Naive thymus-derived CD8-positive, alpha-beta T cell (primary cell): ENCODE results near the gene LEKR1. TPM values are rescaled to one million over a fixed set of nuclear protein-coding genes. Genes with fewer than 3 reads are reported as not detected.
A peak's percentile ranks its signal among the peaks of the same experiment; 100 is the strongest.

Experiments
- ATAC-seq, 2 donors: fragments of 150-1000 bp; cut with Tn5 transposase in 1 of 2; sonication (Bioruptor Pico), chemical (Tn5 transposase) in 1 of 2; 1 replicate in 1 of 2; 2 replicates in 1 of 2; pipeline ENCODE4 v1.10.0; 2021; ENCODE audit warnings: mild to moderate bottlenecking in 2 of 2, moderate library complexity in 2 of 2
- POLR2A ChIA-PET: fragments of 350-600 bp; sonication (Branson Sonifier 250); formaldehyde crosslinking; loops from one replicate; lab custom pipeline; 2021; ENCODE audit warnings: antibody characterized with exemption; lab: Charles Lee
- DNase-seq, 10 donors: peaks; one replicate each; pipeline versions ENCODE4 v3.0.0 to v3.0.0-alpha.2; 2020 to 2022
- H3K27ac Mint-ChIP-seq, 10 donors: one replicate each; pipeline ENCODE4 v1.8.0; 2020 to 2022; ENCODE audit warnings: mild to moderate bottlenecking in 10 of 10, mixed read lengths in 10 of 10, moderate library complexity in 4 of 10, inconsistent platforms in 1 of 10
- H3K27me3 Mint-ChIP-seq, 5 donors: one replicate each; pipeline ENCODE4 v1.8.0; 2021 to 2022; ENCODE audit warnings: mixed read lengths in 5 of 5
- H3K36me3 Mint-ChIP-seq, 3 donors: one replicate each; pipeline ENCODE4 v1.8.0; 2020 to 2022; ENCODE audit warnings: mixed read lengths in 3 of 3, mild to moderate bottlenecking in 2 of 3, inconsistent platforms in 1 of 3
- H3K4me1 Mint-ChIP-seq, 4 donors: one replicate each; pipeline ENCODE4 v1.8.0; 2021 to 2022; ENCODE audit warnings: mixed read lengths in 4 of 4
- H3K4me3 Mint-ChIP-seq, 10 donors: one replicate each; pipeline ENCODE4 v1.8.0; 2020 to 2022; ENCODE audit warnings: mild to moderate bottlenecking in 10 of 10, mixed read lengths in 10 of 10, moderate library complexity in 6 of 10, inconsistent platforms in 1 of 10
- H3K9me3 Mint-ChIP-seq, 9 donors: one replicate each; pipeline ENCODE4 v1.8.0; 2020 to 2022; ENCODE audit warnings: mixed read lengths in 9 of 9, mild to moderate bottlenecking in 3 of 9, inconsistent platforms in 1 of 9, moderate library complexity in 1 of 9
- polyA plus RNA-seq, 3 donors: library from polyadenylated mRNA; unstranded; fragments of 300-500 nt; fragmentation: Illumina TruSeq; gene quantifications; one replicate each; pipeline ENCODE4 v1.2.3, GENCODE V29; 2021
- total RNA-seq, 8 experiments: library from RNA in 2 of 8; stranded (reverse) in 2 of 8; gene quantifications; one replicate each; pipeline ENCODE4 v1.2.3 and lab custom pipeline; 2021 to 2026

The LEKR1 gene
- total and polyA plus RNA-seq, 5 experiments from 2014 or later = 0.33 to 3.0 (median 1.4) TPM

DNA sequence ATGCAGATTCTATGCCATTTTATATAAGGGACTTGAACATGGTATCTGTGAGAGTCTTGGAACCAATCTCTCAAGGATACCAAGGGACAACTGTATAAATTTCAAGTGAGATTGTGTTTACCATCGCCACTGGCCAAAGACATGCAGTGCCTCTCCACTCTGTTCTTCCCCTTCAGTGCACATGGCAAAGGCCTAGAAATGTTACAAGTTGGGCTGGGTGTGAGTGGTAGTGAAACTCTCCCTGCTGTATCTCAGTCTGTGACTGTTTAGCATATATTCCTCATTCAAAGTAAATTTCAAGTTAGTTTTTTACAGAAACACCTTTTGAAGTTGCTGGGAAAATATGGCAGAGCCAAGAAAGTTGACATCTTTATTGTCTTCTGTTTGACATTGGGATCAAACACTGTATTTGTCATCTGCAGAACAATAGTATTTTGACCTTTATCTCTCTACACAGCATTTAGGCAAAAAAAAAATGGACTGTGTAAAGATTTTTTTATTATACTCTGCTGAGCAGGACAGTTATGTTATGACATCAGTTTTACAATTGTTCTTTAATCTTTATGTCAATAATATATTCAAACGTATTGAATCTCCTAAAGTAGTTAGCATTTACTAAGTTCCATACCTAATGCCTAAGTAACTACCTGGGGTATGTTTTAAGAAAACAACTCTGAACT is 232.4 kb downstream of the LEKR1 start:
- no peak overlapping the region for H3K4me3 Mint-ChIP-seq

DNA sequence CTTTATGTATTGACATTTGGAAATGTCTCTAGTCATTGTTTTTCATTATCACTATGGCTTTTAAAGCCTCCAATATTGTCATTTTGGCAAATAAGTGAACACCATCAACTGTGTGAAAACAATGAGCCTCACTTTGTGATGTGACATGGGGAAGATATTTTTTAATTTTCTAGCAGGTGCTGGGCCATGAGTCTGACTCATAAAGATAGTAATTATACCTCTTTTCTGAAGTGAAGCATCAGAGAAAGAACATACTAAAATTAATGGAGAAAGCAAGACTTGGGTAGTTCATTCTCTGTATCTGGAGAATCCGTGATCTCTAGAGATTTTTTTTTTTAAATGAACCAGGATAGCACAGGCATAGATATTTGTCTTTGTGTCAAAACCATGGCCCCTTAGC is 233.0 kb downstream of the LEKR1 start:
- Mint-ChIP-seq H3K27me3 (peaks cover 0 to 16% (median 8%) of the 10 kb centered on the region in 5 donors), H3K27ac (no peak overlapping the region), H3K4me3 (no peak overlapping the region), H3K36me3 (no peaks in the 10 kb centered on the region), H3K9me3 (no peaks in the 10 kb centered on the region), H3K4me1 (peaks cover 0 to under 1% (median 0%) of the 10 kb centered on the region in 4 donors)
- ATAC-seq (no peak), DNase-seq (no peak)
- POLR2A ChIA-PET = no interaction called here

More for the DNA sequence above, 232.4 kb downstream of the LEKR1 start:
- H3K9me3 Mint-ChIP-seq = no peaks in the 10 kb centered on the region
- DNase-seq = no peak
- peaks cover 0 to 16% (median 8%) of the 10 kb centered on the region in 5 donors for H3K27me3 Mint-ChIP-seq
- no peaks in the 10 kb centered on the region for H3K4me1 Mint-ChIP-seq
- ATAC-seq = no peak
- POLR2A ChIA-PET = no interaction called here
- H3K36me3 Mint-ChIP-seq = no peaks in the 10 kb centered on the region
- no peak overlapping the region for H3K27ac Mint-ChIP-seq

DNA sequence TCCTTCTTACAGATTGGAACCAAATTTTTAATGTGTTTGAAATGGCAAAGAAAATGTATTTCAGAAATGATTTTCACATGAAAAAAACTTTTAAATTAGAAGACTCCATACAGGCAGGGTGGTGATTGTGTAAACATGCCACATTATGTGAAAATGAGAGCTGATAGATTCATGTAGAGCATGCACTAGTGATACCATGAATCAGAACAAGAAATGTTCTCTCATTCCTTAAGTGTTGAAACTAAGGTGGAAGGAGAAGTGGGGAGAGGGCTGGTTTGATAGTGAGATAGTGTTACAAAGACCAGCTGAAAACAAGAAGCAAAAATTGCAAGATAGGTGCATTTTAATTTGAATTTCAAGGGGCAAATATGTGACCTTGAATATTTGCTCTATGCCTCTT is 233.5 kb downstream of the LEKR1 start:
- POLR2A ChIA-PET = no interaction called here
- no peaks in the 10 kb centered on the region for H3K9me3 Mint-ChIP-seq
- peaks cover 0 to 16% (median 8%) of the 10 kb centered on the region in 5 donors for H3K27me3 Mint-ChIP-seq
- no peak overlapping the region for H3K27ac Mint-ChIP-seq
- DNase-seq (no peak), ATAC-seq (no peak)
- no peaks in the 10 kb centered on the region for H3K36me3 Mint-ChIP-seq
- no peak overlapping the region for H3K4me3 Mint-ChIP-seq
- H3K4me1 Mint-ChIP-seq = peaks cover 0 to 4% (median 0%) of the 10 kb centered on the region in 4 donors

DNA sequence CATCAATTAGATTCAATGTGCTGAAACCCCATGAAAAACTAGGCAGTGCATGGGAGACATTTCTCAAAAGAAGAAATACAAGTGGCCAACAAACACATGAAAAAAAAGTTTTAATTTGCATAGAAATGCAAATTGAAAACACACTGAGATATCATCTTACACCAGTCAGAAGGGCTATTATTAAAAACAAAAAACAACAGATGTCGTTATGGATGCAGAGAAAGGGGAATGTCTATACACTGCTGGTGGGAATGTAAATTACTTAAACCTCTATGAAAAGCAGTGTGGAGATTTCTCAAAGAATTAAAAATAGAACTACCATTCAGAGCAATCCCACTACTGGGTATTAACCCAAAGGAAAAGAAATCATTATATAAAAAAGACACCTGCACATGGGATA is 235.1 kb downstream of the LEKR1 start:
- no peaks in the 10 kb centered on the region for H3K36me3 Mint-ChIP-seq
- POLR2A ChIA-PET = no interaction called here
- DNase-seq = no peak
- peaks cover 1 to 11% (median 9%) of the 10 kb centered on the region in 4 donors for H3K4me1 Mint-ChIP-seq
- H3K27ac Mint-ChIP-seq = no peak overlapping the region
- H3K27me3 Mint-ChIP-seq = peaks cover 0 to 11% (median 4%) of the 10 kb centered on the region in 5 donors
- H3K9me3 Mint-ChIP-seq = no peaks in the 10 kb centered on the region
- no peak overlapping the region for H3K4me3 Mint-ChIP-seq
- no peak for ATAC-seq

DNA sequence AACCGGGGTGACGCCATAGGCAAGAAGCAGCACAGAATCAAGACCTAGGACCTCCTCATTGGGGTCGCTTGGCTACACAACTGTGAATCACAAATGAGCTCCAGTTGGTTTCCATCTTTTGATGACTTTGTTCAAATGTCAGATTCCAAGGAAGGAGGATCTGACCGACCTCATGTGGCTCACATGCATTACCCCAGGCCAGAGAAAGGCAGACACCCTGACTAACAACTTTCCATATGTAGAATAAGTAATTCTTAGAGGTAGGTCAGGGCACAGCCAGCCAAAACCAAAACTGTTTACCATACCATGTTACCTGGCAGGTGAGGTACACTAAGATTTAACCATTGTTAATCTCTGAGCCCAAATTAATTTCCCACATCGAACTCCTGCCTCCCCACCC is 237.3 kb downstream of the LEKR1 start:
- DNase-seq = no peak
- ATAC-seq = no peak
- H3K4me1 Mint-ChIP-seq = peaks cover 15 to 33% (median 30%) of the 10 kb centered on the region in 4 donors
- POLR2A ChIA-PET = interaction anchor here (0.6 kb wide), 1 partner anchor 34 kb away, joined by 3 read pairs; no protein-coding TSS in a partner anchor
- H3K9me3 Mint-ChIP-seq = no peaks in the 10 kb centered on the region
- no peak overlapping the region for H3K27ac Mint-ChIP-seq
- no peak overlapping the region for H3K4me3 Mint-ChIP-seq
- H3K27me3 Mint-ChIP-seq = peaks cover 0 to 6% (median 4%) of the 10 kb centered on the region in 5 donors
- H3K36me3 Mint-ChIP-seq = no peaks in the 10 kb centered on the region

DNA sequence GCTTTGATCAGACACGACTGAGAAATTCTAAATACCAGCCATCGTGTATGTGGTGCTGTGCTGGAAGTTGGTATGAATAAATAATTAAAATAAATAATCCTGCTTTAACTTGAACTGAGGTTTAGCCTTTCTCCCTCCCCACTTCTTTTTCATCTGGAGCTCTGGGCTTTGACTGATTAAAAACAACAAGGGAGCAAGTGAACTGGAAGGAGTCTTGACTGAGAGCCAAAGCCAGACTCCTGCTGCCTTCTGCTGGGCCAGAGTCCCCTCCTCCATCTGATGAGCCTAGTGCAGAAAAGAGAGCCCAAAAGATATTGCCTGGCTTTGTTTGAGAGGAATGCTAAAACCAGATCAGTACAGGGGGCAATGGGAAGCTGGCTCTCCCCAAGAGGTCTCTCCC is 237.8 kb downstream of the LEKR1 start:
- H3K36me3 Mint-ChIP-seq = no peaks in the 10 kb centered on the region
- POLR2A ChIA-PET = interaction anchor here (0.6 kb wide), 1 partner anchor 33 kb away, joined by 3 read pairs; no protein-coding TSS in a partner anchor
- DNase-seq (no peak), ATAC-seq (no peak)
- no peak overlapping the region for H3K4me3 Mint-ChIP-seq
- H3K27me3 Mint-ChIP-seq = peaks cover 0 to 6% (median 3%) of the 10 kb centered on the region in 5 donors
- peaks cover 17 to 36% (median 32%) of the 10 kb centered on the region in 4 donors for H3K4me1 Mint-ChIP-seq
- H3K27ac Mint-ChIP-seq = peak overlapping the region in 1 of 10 donors; percentile 57
- H3K9me3 Mint-ChIP-seq = no peaks in the 10 kb centered on the region

DNA sequence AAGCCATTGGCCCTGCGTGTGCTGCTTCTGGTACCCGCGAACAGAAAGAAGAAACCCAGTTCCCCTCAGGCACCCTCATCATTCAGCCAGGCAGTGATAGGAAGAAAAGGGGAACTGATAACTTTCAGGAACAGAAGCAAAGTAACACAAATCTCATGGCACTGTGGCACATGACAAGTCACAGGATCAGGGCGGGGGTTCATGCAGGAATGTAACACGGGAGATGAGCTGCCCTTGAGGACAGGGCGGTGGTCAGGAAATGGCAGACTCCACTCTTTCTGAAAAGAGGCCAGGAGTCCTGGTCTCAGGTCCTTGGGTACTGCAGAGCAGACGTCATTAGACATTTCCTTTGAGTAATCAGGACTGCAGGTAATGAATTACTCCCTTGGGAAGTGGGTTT is 238.2 kb downstream of the LEKR1 start:
- H3K27me3 Mint-ChIP-seq = peaks cover 0 to 6% (median 3%) of the 10 kb centered on the region in 5 donors
- POLR2A ChIA-PET = no interaction called here
- H3K4me3 Mint-ChIP-seq = no peak overlapping the region
- no peaks in the 10 kb centered on the region for H3K36me3 Mint-ChIP-seq
- ATAC-seq (no peak), DNase-seq (peak in 1 of 10 donors; percentile 19)
- no peaks in the 10 kb centered on the region for H3K9me3 Mint-ChIP-seq
- H3K27ac Mint-ChIP-seq = peak overlapping the region in 4 of 10 donors; percentile 10 to 57 (median 33)
- H3K4me1 Mint-ChIP-seq = peaks cover 17 to 36% (median 32%) of the 10 kb centered on the region in 4 donors

GRCh38 chr3:157065201-157065600 is 239.0 kb downstream of the LEKR1 start:
- Mint-ChIP-seq H3K4me3 (no peak overlapping the region), H3K9me3 (no peaks in the 10 kb centered on the region), H3K4me1 (peaks cover 17 to 36% (median 32%) of the 10 kb centered on the region in 4 donors), H3K36me3 (no peaks in the 10 kb centered on the region), H3K27ac (no peak overlapping the region), H3K27me3 (peaks cover 0 to 5% (median 3%) of the 10 kb centered on the region in 5 donors)
- no peak for ATAC-seq
- POLR2A ChIA-PET = no interaction called here
- DNase-seq = no peak

GRCh38 chr3:157066335-157067098 is 240.4 kb downstream of the LEKR1 start:
- H3K4me3 Mint-ChIP-seq = peak overlapping the region in 9 of 10 donors; percentile 1 to 58 (median 45)
- no peaks in the 10 kb centered on the region for H3K36me3 Mint-ChIP-seq
- H3K27me3 Mint-ChIP-seq = peaks cover 0 to 3% (median 0%) of the 10 kb centered on the region in 5 donors
- POLR2A ChIA-PET = interaction anchor here (1.2 to 1.7 kb wide), 2 partner anchors 23 to 392 kb away, joined by 3 to 8 read pairs; partner anchors contain the start of gene TIPARP
- ATAC-seq (no peak), DNase-seq (no peak)
- peak overlapping the region; percentile 19 to 86 (median 74) for H3K27ac Mint-ChIP-seq
- peaks cover 17 to 36% (median 32%) of the 10 kb centered on the region in 4 donors for H3K4me1 Mint-ChIP-seq
- no peaks in the 10 kb centered on the region for H3K9me3 Mint-ChIP-seq

DNA sequence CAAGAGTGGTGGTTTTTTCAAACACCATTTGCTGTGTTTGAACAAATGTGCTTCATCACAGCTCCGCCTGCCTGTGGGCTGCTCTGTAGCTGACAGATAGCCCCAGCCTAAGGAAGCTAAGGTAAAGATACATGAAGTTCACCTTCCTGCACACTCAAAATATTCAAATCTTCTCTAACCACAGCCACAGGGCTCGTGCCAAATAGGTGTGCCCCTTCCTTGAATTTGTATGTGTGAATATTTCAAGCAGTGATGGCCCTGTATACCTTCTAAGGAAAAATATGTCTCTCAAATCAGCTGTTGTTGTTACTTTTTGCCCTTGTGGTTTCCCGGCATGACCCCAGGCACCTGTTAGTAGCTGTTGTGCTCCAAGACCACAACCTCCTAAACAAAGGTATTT is 241.0 kb downstream of the LEKR1 start:
- Mint-ChIP-seq H3K4me1 (peaks cover 17 to 36% (median 32%) of the 10 kb centered on the region in 4 donors), H3K36me3 (no peaks in the 10 kb centered on the region), H3K27me3 (peaks cover 0 to 2% (median 0%) of the 10 kb centered on the region in 5 donors), H3K27ac (peak overlapping the region in 9 of 10 donors; percentile 19 to 86 (median 76)), H3K4me3 (peak overlapping the region in 9 of 10 donors; percentile 1 to 58 (median 45)), H3K9me3 (no peaks in the 10 kb centered on the region)
- peak in 5 of 10 donors; percentile 26 to 53 (median 46) for DNase-seq
- POLR2A ChIA-PET = interaction anchor here (1.2 to 1.7 kb wide), 2 partner anchors 22 to 393 kb away, joined by 3 to 8 read pairs; partner anchors contain the start of gene TIPARP
- peak; percentile 91 to 94 for ATAC-seq

DNA sequence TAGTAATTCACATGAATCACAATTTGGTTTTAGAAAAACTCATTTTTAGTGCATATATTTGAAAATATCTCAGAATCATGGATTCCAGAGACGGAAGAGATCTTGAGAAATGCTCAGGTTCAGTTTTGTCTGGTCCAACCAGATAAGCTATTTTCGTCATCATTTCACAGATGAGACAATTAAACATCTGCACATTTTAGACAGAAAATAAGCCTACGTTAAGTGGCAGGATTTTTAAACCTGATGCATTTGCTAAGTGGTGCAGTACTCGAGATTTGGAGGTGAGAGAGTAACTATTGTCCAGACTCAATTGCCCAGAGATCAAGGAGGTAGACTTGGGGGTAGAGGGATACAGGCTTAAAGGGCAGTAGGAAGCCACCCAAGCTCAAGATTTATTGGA is 243.3 kb downstream of the LEKR1 start:
- no peak overlapping the region for H3K27ac Mint-ChIP-seq
- no peaks in the 10 kb centered on the region for H3K27me3 Mint-ChIP-seq
- DNase-seq = no peak

GRCh38 chr3:157069846-157070677 is 243.9 kb downstream of the LEKR1 start:
- DNase-seq = no peak
- Mint-ChIP-seq H3K36me3 (no peaks in the 10 kb centered on the region), H3K27ac (no peak overlapping the region), H3K27me3 (no peaks in the 10 kb centered on the region), H3K4me3 (no peak overlapping the region), H3K9me3 (no peaks in the 10 kb centered on the region), H3K4me1 (peaks cover 17 to 34% (median 31%) of the 10 kb centered on the region in 4 donors)
- POLR2A ChIA-PET = no interaction called here
- ATAC-seq = no peak

More for the DNA sequence above, 243.3 kb downstream of the LEKR1 start:
- POLR2A ChIA-PET = no interaction called here
- ATAC-seq = no peak
- Mint-ChIP-seq H3K36me3 (no peaks in the 10 kb centered on the region), H3K9me3 (no peaks in the 10 kb centered on the region), H3K4me1 (peaks cover 17 to 34% (median 32%) of the 10 kb centered on the region in 4 donors), H3K4me3 (no peak overlapping the region)
